ENCODE measurements around the gene NOSIP. TPM values are rescaled to one million over a fixed set of nuclear protein-coding genes. Genes with fewer than 3 reads are reported as not detected.

NOSIP gene
- total and polyA plus RNA-seq, 10 of the 15 experiments (the other 5 are each of a cell fraction or from before 2014, with no cell fraction given) = 7.2 to 85.5 (median 48.4) TPM

DNA sequence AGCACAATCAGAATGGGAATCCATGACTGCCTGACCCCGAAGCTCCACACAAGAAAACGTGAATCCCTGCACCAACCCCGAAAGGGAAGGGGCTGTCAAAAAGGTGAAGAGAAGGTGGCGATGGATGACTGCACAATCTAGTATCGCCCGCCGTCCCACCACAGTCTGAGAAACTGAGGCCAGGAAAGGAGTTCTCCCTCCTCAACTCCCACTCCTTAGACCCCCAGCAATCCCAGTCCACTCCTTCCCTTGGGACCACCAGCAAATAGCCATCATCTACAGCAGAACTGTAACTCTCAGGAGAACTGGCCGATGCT, 451 bp downstream of the NOSIP start:
- in situ Hi-C loops (cut with MboI) = no loop called here
- H2AFZ ChIP-seq (ENCODE audit: control insufficient read depth, low read depth, low read length) = peak overlapping the region; percentile 65
- peak; percentile 17 for ATAC-seq

GRCh38 chr19:49579193-49579592, 1.2 kb downstream of the NOSIP start:
- ChIA-PET RAD21 (ENCODE audit: unreplicated experiment) (interaction anchor here (1.0 to 2.6 kb wide), 6 partner anchors 8 to 100 kb away, joined by 3 to 14 read pairs (median 5); partner anchors contain the start of gene RRAS), POLR2A (interaction anchor here (0.6 to 2.9 kb wide), 10 partner anchors 8 to 183 kb away, joined by 3 to 23 read pairs (median 8); partner anchors contain the start of genes BCL2L12, IRF3, PRMT1 and PRR12), CTCF (interaction anchor here (0.6 to 4.2 kb wide), 5 partner anchors 9 to 105 kb away, joined by 4 to 48 read pairs (median 7); partner anchors contain the start of gene FLT3LG), SMC1A (ENCODE audit: uncharacterized antibody, unreplicated experiment) (interaction anchor here (1.6 to 3.4 kb wide), 4 partner anchors 9 to 100 kb away, joined by 3 to 14 read pairs (median 10); partner anchors contain the start of genes PRMT1 and RRAS)
- Histone ChIP-seq H3K27me3 (replicated peaks in 1 of 2; ENCODE audit: control insufficient read depth in 2 of 2, insufficient read depth in 2 of 2, low read length in 1 of 2) (no peaks in the 10 kb centered on the region), H3K9me3 (replicated peaks; ENCODE audit: control insufficient read depth, insufficient read depth, low read length) (no peaks in the 10 kb centered on the region), H3K4me3 (peak overlapping the region; percentile 77), H3K4me1 (ENCODE audit: control insufficient read depth, insufficient read depth, low read length) (peaks cover 7% of the 10 kb centered on the region; the same call in 1 of the 2 replicates), H3K36me3 (ENCODE audit: control insufficient read depth in 2 of 2, insufficient read depth in 2 of 2, low read length in 1 of 2) (peaks cover 1 to 3% of the 10 kb centered on the region in 2 experiments; a peak in 2 of 4 replicates), H4K20me1 (ENCODE audit: control insufficient read depth, insufficient read depth) (no peaks in the 10 kb centered on the region), H2AFZ (ENCODE audit: control insufficient read depth, low read depth, low read length) (no peak overlapping the region), H3K4me2 (ENCODE audit: control insufficient read depth, insufficient read depth) (peak overlapping the region; percentile 68), H3K79me2 (ENCODE audit: control insufficient read depth, insufficient read depth, low read length) (peaks cover 17% of the 10 kb centered on the region), H3K27ac (ENCODE audit: control insufficient read depth, insufficient read depth) (no peak overlapping the region), H3K9ac (ENCODE audit: control insufficient read depth, insufficient read depth, low read length) (no peak overlapping the region; the same call in 1 of the 2 replicates)
- ATAC-seq (no peak), FAIRE-seq (no peak), DNase-seq (ENCODE audit: low read depth, low spot score) (no peak)
- TF ChIP-seq SP1 (IDR thresholded peaks at IDR 0.05; ENCODE audit: low read depth, low read length) = no peak
- TF ChIP-seq ZNF687 (IDR thresholded peaks at IDR 0.05) = 0 out of 2 replicates have a peak, but pooled peaks have one; percentile 33
- intact Hi-C loops (cut with micrococcal nuclease; ENCODE audit: unreplicated experiment) = no loop called here
- in situ Hi-C loops (cut with MboI) = no loop called here
- WGBS (ENCODE audit: insufficient coverage, insufficient replicate concordance, low lambda C conversion rate, missing lambda C conversion rate) = 66% methylated on average over 4 of the region's 4 CpGs
- BruUV-seq (replicated peaks) = no TSS peak

More for the DNA sequence above, 451 bp downstream of the NOSIP start:
- SMC1A ChIA-PET (ENCODE audit: uncharacterized antibody, unreplicated experiment) = interaction anchor here (0.6 to 3.4 kb wide), 7 partner anchors 10 to 128 kb away, joined by 3 to 14 read pairs (median 7); partner anchors contain the start of genes PIH1D1, PRMT1, PRR12 and RRAS
- no peaks in the 10 kb centered on the region for H3K27me3 ChIP-seq (replicated peaks in 1 of 2; ENCODE audit: control insufficient read depth in 2 of 2, insufficient read depth in 2 of 2, low read length in 1 of 2)
- FAIRE-seq = no peak
- peak overlapping the region; percentile 86 for H3K9ac ChIP-seq (ENCODE audit: control insufficient read depth, insufficient read depth, low read length)
- peak overlapping the region; percentile 77 for H3K4me3 ChIP-seq
- CTCF ChIA-PET = interaction anchor here (0.7 to 4.2 kb wide), 7 partner anchors 10 to 106 kb away, joined by 3 to 48 read pairs (median 4); partner anchors contain the start of gene FLT3LG
- RAD21 ChIA-PET (ENCODE audit: unreplicated experiment) = interaction anchor here (0.6 to 2.6 kb wide), 8 partner anchors 9 to 322 kb away, joined by 3 to 14 read pairs (median 4); partner anchors contain the start of gene RRAS
- H3K4me1 ChIP-seq (ENCODE audit: control insufficient read depth, insufficient read depth, low read length) = peaks cover 7% of the 10 kb centered on the region; the same call in 1 of the 2 replicates
- 0% methylated on average over 8 of the region's 8 CpGs for WGBS (ENCODE audit: insufficient coverage, insufficient replicate concordance, low lambda C conversion rate, missing lambda C conversion rate)
- H4K20me1 ChIP-seq (ENCODE audit: control insufficient read depth, insufficient read depth) = no peaks in the 10 kb centered on the region
- H3K79me2 ChIP-seq (ENCODE audit: control insufficient read depth, insufficient read depth, low read length) = peaks cover 17% of the 10 kb centered on the region
- intact Hi-C loops (cut with micrococcal nuclease; ENCODE audit: unreplicated experiment) = loop anchor here (1.0 kb wide), 1 partner anchor 10 kb away; no protein-coding TSS in a partner anchor
- no peaks in the 10 kb centered on the region; a peak in 1 of 4 replicates for H3K36me3 ChIP-seq (ENCODE audit: control insufficient read depth in 2 of 2, insufficient read depth in 2 of 2, low read length in 1 of 2)
- no peak for DNase-seq (ENCODE audit: low read depth, low spot score)
- peak overlapping the region; percentile 65 for H3K27ac ChIP-seq (ENCODE audit: control insufficient read depth, insufficient read depth)
- POLR2A ChIA-PET = interaction anchor here (0.5 to 2.9 kb wide), 17 partner anchors 9 to 1831 kb away, joined by 3 to 23 read pairs (median 6); partner anchors contain the start of genes BCL2L12, IRF3, PIH1D1 and PRMT1
- H3K9me3 ChIP-seq (replicated peaks; ENCODE audit: control insufficient read depth, insufficient read depth, low read length) = no peaks in the 10 kb centered on the region
- TF ChIP-seq SIX5 (IDR thresholded peaks at IDR 0.05; ENCODE audit: low read depth, low read length, severe bottlenecking) (no peak), MTA3 (IDR thresholded peaks at IDR 0.05; ENCODE audit: borderline replicate concordance, low read length) (0 out of 2 replicates have a peak, but pooled peaks have one; percentile 3)
- H3K4me2 ChIP-seq (ENCODE audit: control insufficient read depth, insufficient read depth) = peak overlapping the region; percentile 68
- no TSS peak for BruUV-seq (replicated peaks)

All from GM12878 (cell line).